Gastrocnemius medialis (tissue), 4 donors: ENCODE data around the gene ARMH1.

Source experiments
- POLR2A ChIP-seq, 2 donors: fragments of 450-650 bp; IDR thresholded peaks; one replicate each; pipeline ENCODE4 v1.6.1; 2017; ENCODE audit warnings: antibody characterized with exemption in 2 of 2, mild to moderate bottlenecking in 2 of 2, moderate library complexity in 2 of 2
- TF ChIP-seq, protein P1 (sequence below), 5 experiments: fragments of 450-650 bp in 3 of 5; fragments of 200-600 bp in 2 of 5; sonication (generic) in 2 of 5; IDR thresholded peaks in 4 of 5; conservative IDR thresholded peaks in 1 of 5; 1 replicate in 4 of 5; 2 replicates in 1 of 5; pipeline ENCODE4 v1.5.1; 2016 to 2019; ENCODE audit warnings: antibody characterized with exemption in 5 of 5, mild to moderate bottlenecking in 3 of 5, moderate library complexity in 3 of 5

DNA sequence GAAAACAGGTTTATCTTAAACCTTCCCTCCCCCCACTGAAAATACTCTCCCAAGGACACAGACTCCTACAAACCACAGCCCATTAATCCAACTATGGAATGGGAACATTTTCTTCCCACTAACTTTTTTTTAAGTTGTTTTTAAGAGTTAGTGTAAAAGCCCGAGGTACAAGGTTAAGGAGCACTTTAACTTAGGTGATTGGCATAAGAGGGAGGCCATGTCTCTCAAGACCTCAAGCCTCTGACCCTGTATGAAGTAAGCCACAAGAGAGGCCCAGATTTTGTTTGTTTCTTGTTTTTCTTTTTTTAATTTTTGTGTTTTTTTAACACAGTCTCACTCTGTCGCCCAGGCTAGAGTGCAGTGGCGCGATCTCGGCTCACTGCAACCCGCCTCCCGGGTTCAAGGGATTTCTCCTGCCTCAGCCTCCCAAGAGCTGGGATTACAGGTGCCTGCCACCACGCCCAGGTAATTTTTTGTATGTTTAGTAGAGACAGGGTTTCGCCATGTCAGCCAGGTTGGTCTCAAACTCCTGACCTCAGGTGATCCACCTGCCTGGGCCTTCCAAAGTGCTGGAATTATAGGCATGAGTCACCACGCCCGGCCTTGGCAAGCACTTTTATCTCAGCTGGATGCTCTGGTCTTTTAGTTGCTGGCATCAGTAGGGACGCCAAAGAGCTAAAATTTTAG, 14.4 kb downstream of the ARMH1 start:
- TF ChIP-seq, protein P1, sequence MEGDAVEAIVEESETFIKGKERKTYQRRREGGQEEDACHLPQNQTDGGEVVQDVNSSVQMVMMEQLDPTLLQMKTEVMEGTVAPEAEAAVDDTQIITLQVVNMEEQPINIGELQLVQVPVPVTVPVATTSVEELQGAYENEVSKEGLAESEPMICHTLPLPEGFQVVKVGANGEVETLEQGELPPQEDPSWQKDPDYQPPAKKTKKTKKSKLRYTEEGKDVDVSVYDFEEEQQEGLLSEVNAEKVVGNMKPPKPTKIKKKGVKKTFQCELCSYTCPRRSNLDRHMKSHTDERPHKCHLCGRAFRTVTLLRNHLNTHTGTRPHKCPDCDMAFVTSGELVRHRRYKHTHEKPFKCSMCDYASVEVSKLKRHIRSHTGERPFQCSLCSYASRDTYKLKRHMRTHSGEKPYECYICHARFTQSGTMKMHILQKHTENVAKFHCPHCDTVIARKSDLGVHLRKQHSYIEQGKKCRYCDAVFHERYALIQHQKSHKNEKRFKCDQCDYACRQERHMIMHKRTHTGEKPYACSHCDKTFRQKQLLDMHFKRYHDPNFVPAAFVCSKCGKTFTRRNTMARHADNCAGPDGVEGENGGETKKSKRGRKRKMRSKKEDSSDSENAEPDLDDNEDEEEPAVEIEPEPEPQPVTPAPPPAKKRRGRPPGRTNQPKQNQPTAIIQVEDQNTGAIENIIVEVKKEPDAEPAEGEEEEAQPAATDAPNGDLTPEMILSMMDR (IDR thresholded peaks at IDR 0.05 in 4 of 5, conservative IDR thresholded peaks at IDR 0.05 in 1 of 5), result no peak
- TF ChIP-seq POLR2A (IDR thresholded peaks at IDR 0.05), result no peak
